KOPT-K1 (cell line): ENCODE results near the gene C21orf58.
"Not testable (repeated sequence)": the region's sequence is repeated elsewhere in the genome, so short reads cannot be mapped to it uniquely, and the experiment has no call there.

ENCODE experiments used
- H3K27ac ChIP-seq: fragments of 200-600 bp; sonication (generic); 2 replicates; pipeline ENCODE4 v1.5.1; 2016; ENCODE audit warnings: antibody characterized with exemption, mild to moderate bottlenecking, low read depth, low read length; ENCODE audit not compliant: poor library complexity, severe bottlenecking
- H3K36me3 ChIP-seq: fragments of 200-600 bp; sonication (generic); 2 replicates; pipeline ENCODE4 v1.5.1; 2017; ENCODE audit warnings: antibody characterized with exemption, mild to moderate bottlenecking, low read length, moderate library complexity; ENCODE audit not compliant: insufficient read depth
- H3K9me3 ChIP-seq: fragments of 200-600 bp; sonication (generic); 2 replicates; pipeline ENCODE4 v1.5.1; 2017; ENCODE audit warnings: antibody characterized with exemption, low read length, mild to moderate bottlenecking; ENCODE audit not compliant: insufficient read depth, poor library complexity, severe bottlenecking

Gene C21orf58

GRCh38 chr21:46323710-46324389 is at the start of gene C21orf58, which contains the start of gene PCNT:
C21orf58 (minus strand) TSS chr21:46323870; CDS start chr21:46322738, 1,132 bp downstream.
PCNT (plus strand) TSS chr21:46324156; CDS start chr21:46324229, 73 bp downstream.
- H3K36me3 ChIP-seq = peaks cover 39% of the 10 kb centered on the region
- H3K9me3 ChIP-seq = no peaks in the 10 kb centered on the region
- H3K27ac ChIP-seq = peak within 1 kb of the TSS; percentile 98

- H3K36me3 ChIP-seq = peaks cover 63% of the 10 kb centered on the region
- not testable (repeated sequence) for H3K9me3 ChIP-seq, H3K27ac ChIP-seq
Measured at GRCh38 chr21:46372947-46373346, 49.3 kb upstream of the C21orf58 start.

GRCh38 chr21:46372014-46372485 is 48.4 kb upstream of the C21orf58 start:
- Histone ChIP-seq H3K27ac (no peak overlapping the region), H3K9me3 (no peaks in the 10 kb centered on the region), H3K36me3 (peaks cover 66% of the 10 kb centered on the region)

- peaks cover 66% of the 10 kb centered on the region for H3K36me3 ChIP-seq
Measured at GRCh38 chr21:46371204-46372013, 47.7 kb upstream of the C21orf58 start.

GRCh38 chr21:46369520-46370235 is 46.0 kb upstream of the C21orf58 start:
- H3K27ac ChIP-seq = peak overlapping the region; percentile 55
- H3K36me3 ChIP-seq = peaks cover 78% of the 10 kb centered on the region
- no peaks in the 10 kb centered on the region for H3K9me3 ChIP-seq

More at GRCh38 chr21:46371204-46372013, 47.7 kb upstream of the C21orf58 start:
- no peak overlapping the region for H3K27ac ChIP-seq
- H3K9me3 ChIP-seq = no peaks in the 10 kb centered on the region

GRCh38 chr21:46368533-46369285 is 45.0 kb upstream of the C21orf58 start:
- Histone ChIP-seq H3K9me3 (no peaks in the 10 kb centered on the region), H3K36me3 (peaks cover 77% of the 10 kb centered on the region), H3K27ac (peak overlapping the region; percentile 55)

GRCh38 chr21:46366966-46367365 is 43.3 kb upstream of the C21orf58 start:
- H3K36me3 ChIP-seq = peaks cover 85% of the 10 kb centered on the region
- no peak overlapping the region for H3K27ac ChIP-seq
- H3K9me3 ChIP-seq = no peaks in the 10 kb centered on the region

GRCh38 chr21:46366561-46366960 is 42.9 kb upstream of the C21orf58 start:
- H3K27ac ChIP-seq = no peak overlapping the region
- H3K36me3 ChIP-seq = peaks cover 85% of the 10 kb centered on the region
- H3K9me3 ChIP-seq = no peaks in the 10 kb centered on the region

GRCh38 chr21:46366091-46366490 is 42.4 kb upstream of the C21orf58 start:
- Histone ChIP-seq H3K9me3 (no peaks in the 10 kb centered on the region), H3K27ac (no peak overlapping the region), H3K36me3 (peaks cover 86% of the 10 kb centered on the region)

GRCh38 chr21:46363698-46364097 is 40.0 kb upstream of the C21orf58 start:
- H3K36me3 ChIP-seq = peaks cover 79% of the 10 kb centered on the region
- H3K9me3 ChIP-seq = no peaks in the 10 kb centered on the region
- H3K27ac ChIP-seq = no peak overlapping the region

- H3K36me3 ChIP-seq = peaks cover 80% of the 10 kb centered on the region
- H3K9me3 ChIP-seq = no peaks in the 10 kb centered on the region
Measured at GRCh38 chr21:46362946-46363345, 39.3 kb upstream of the C21orf58 start.

GRCh38 chr21:46361935-46362334 is 38.3 kb upstream of the C21orf58 start:
- no peaks in the 10 kb centered on the region for H3K9me3 ChIP-seq
- H3K27ac ChIP-seq = no peak overlapping the region
- peaks cover 80% of the 10 kb centered on the region for H3K36me3 ChIP-seq

More at GRCh38 chr21:46362946-46363345, 39.3 kb upstream of the C21orf58 start:
- no peak overlapping the region for H3K27ac ChIP-seq

GRCh38 chr21:46361176-46361575 is 37.5 kb upstream of the C21orf58 start:
- Histone ChIP-seq H3K9me3 (no peaks in the 10 kb centered on the region), H3K27ac (no peak overlapping the region), H3K36me3 (peaks cover 80% of the 10 kb centered on the region)

GRCh38 chr21:46357684-46358425 is 34.2 kb upstream of the C21orf58 start:
- Histone ChIP-seq H3K27ac (no peak overlapping the region), H3K9me3 (no peaks in the 10 kb centered on the region), H3K36me3 (peaks cover 81% of the 10 kb centered on the region)
